ENCODE data around the gene UPK1A. TPM values are rescaled to one million over a fixed set of nuclear protein-coding genes. Genes with fewer than 3 reads are reported as not detected.

UPK1A gene
- total and polyA plus RNA-seq, 9 of the 15 experiments (the other 6 are each of a cell fraction or from before 2014, with no cell fraction given): 0.06 to 0.13 TPM; not detected in 7

GRCh38 chr19:35641515-35642151 lies 24.7 kb upstream of the UPK1A start, which contains the start of gene ETV2 (continued):
- no peak for TF ChIP-seq RREB1 (CRISPR knock-in tag; IDR thresholded peaks at IDR 0.05)
- no peak for TF ChIP-seq ZNF586 (CRISPR knock-in tag; conservative IDR thresholded peaks at IDR 0.05)
- TF ChIP-seq FOXA3 (CRISPR knock-in tag; conservative IDR thresholded peaks at IDR 0.05 in 1 of 2, IDR thresholded peaks at IDR 0.05 in 1 of 2): no peak
- TF ChIP-seq ZNF79 (CRISPR knock-in tag; IDR thresholded peaks at IDR 0.05; ENCODE audit: low read depth): no peak
- TF ChIP-seq FOXJ2 (tag; IDR thresholded peaks at IDR 0.05): no peak
- no peak for TF ChIP-seq POLR3G (IDR thresholded peaks at IDR 0.05; ENCODE audit: extremely low read depth, insufficient read length, insufficient replicate concordance)
- peak; percentile 64 for TF ChIP-seq ARID1B (IDR thresholded peaks at IDR 0.05)
- no peak for TF ChIP-seq TRIM28 (IDR thresholded peaks at IDR 0.05)
- 0 out of 2 replicates have a peak, but pooled peaks have one; percentile 14 for TF ChIP-seq ZNF175 (CRISPR knock-in tag; IDR thresholded peaks at IDR 0.05; ENCODE audit: low read depth)
- no peak for TF ChIP-seq NFIC (IDR thresholded peaks at IDR 0.05)
- no peak for TF ChIP-seq AFF1 (IDR thresholded peaks at IDR 0.05; ENCODE audit: low read depth in 1 of 2, partially characterized antibody in 2 of 2)
- TF ChIP-seq MAFF (IDR thresholded peaks at IDR 0.05; ENCODE audit: low read length): no peak
- no peak for TF ChIP-seq SMAD3 (CRISPR knock-in tag; conservative IDR thresholded peaks at IDR 0.05)
- no peak for TF ChIP-seq EZH2 (IDR thresholded peaks at IDR 0.05; ENCODE audit: borderline replicate concordance, low read depth, low read length)
- TF ChIP-seq THRA (IDR thresholded peaks at IDR 0.05): no peak
- no peak for TF ChIP-seq ZNF354B (CRISPR knock-in tag; IDR thresholded peaks at IDR 0.05)
- no peak for TF ChIP-seq ZNF282 (CRISPR knock-in tag; IDR thresholded peaks at IDR 0.05)
- TF ChIP-seq RBM25 (IDR thresholded peaks at IDR 0.05; ENCODE audit: low read depth, low read length, severe bottlenecking): no peak

Data from K562 (cell line).